ENCODE results near the gene FSTL4. TPM values are rescaled to one million over a fixed set of nuclear protein-coding genes. Genes with fewer than 3 reads are reported as not detected.
"Not testable (repeated sequence)": the region's sequence is repeated elsewhere in the genome, so short reads cannot be mapped to it uniquely, and the experiment has no call there.

Gene FSTL4
- total RNA-seq, 2 donors from 2014 or later: 4.4 to 5.5 TPM

- DNase-seq: peak; percentile 36
- Histone ChIP-seq H3K4me1 (ENCODE audit: control insufficient read depth, insufficient read depth, low read length) (no peaks in the 10 kb centered on the region), H3K4me3 (ENCODE audit: low read length) (no peak overlapping the region), H3K36me3 (ENCODE audit: control insufficient read depth, insufficient read depth, low read length) (no peaks in the 10 kb centered on the region), H3K9me3 (ENCODE audit: control insufficient read depth, low read length) (no peaks in the 10 kb centered on the region), H3K27ac (ENCODE audit: low read depth, low read length) (no peak overlapping the region), H3K27me3 (ENCODE audit: control insufficient read depth, insufficient read depth, low read length, poor library complexity, severe bottlenecking) (no peaks in the 10 kb centered on the region), H3K9ac (ENCODE audit: extremely low read depth, low read length, poor library complexity, severe bottlenecking) (no peak overlapping the region)
- no peaks in the 10 kb centered on the region for H3K9me3 Mint-ChIP-seq
- H3K27me3 Mint-ChIP-seq (ENCODE audit: insufficient read depth): no peaks in the 10 kb centered on the region
- 89 to 94% methylated on average over 7 to 12 of the region's 12 CpGs for WGBS, 2 experiments (ENCODE audit: insufficient coverage in 1 of 2, insufficient read length in 1 of 2)
- H3K27ac Mint-ChIP-seq: no peak overlapping the region
- no peak overlapping the region for H3K4me3 Mint-ChIP-seq
- H3K36me3 Mint-ChIP-seq (ENCODE audit: low read depth): peaks cover 2% of the 10 kb centered on the region
- peaks cover 6% of the 10 kb centered on the region for H3K4me1 Mint-ChIP-seq
- no peak for TF ChIP-seq CTCF (conservative IDR thresholded peaks at IDR 0.05)
These were observed 391.3 kb downstream of the FSTL4 start for GRCh38 chr5:133220851-133221674.

GRCh38 chr5:133219296-133219695, 393.0 kb downstream of the FSTL4 start:
- peaks cover 6% of the 10 kb centered on the region for H3K4me1 Mint-ChIP-seq
- Histone ChIP-seq H3K27me3 (ENCODE audit: control insufficient read depth, insufficient read depth, low read length, poor library complexity, severe bottlenecking) (no peaks in the 10 kb centered on the region), H3K4me3 (ENCODE audit: low read length) (no peak overlapping the region), H3K27ac (ENCODE audit: low read depth, low read length) (no peak overlapping the region), H3K4me1 (ENCODE audit: control insufficient read depth, insufficient read depth, low read length) (no peaks in the 10 kb centered on the region), H3K9ac (ENCODE audit: extremely low read depth, low read length, poor library complexity, severe bottlenecking) (no peak overlapping the region), H3K36me3 (ENCODE audit: control insufficient read depth, insufficient read depth, low read length) (no peaks in the 10 kb centered on the region), H3K9me3 (ENCODE audit: control insufficient read depth, low read length) (no peaks in the 10 kb centered on the region)
- no peak overlapping the region for H3K4me3 Mint-ChIP-seq
- peaks cover 2% of the 10 kb centered on the region for H3K36me3 Mint-ChIP-seq (ENCODE audit: low read depth)
- DNase-seq: peak; percentile 39
- WGBS, 2 experiments (ENCODE audit: insufficient coverage in 1 of 2, insufficient read length in 1 of 2): 76 to 95% methylated on average over 4 of the region's 4 CpGs
- no peaks in the 10 kb centered on the region for H3K27me3 Mint-ChIP-seq (ENCODE audit: insufficient read depth)
- peak; percentile 30 for TF ChIP-seq CTCF (conservative IDR thresholded peaks at IDR 0.05)
- H3K27ac Mint-ChIP-seq: no peak overlapping the region
- no peaks in the 10 kb centered on the region for H3K9me3 Mint-ChIP-seq

- not testable (repeated sequence) for H3K4me3 ChIP-seq (ENCODE audit: low read length); H3K4me1 Mint-ChIP-seq; H3K9ac ChIP-seq (ENCODE audit: extremely low read depth, low read length, poor library complexity, severe bottlenecking); H3K27me3 ChIP-seq (ENCODE audit: control insufficient read depth, insufficient read depth, low read length, poor library complexity, severe bottlenecking); H3K9me3 ChIP-seq (ENCODE audit: control insufficient read depth, low read length); H3K27me3 Mint-ChIP-seq (ENCODE audit: insufficient read depth); H3K36me3 Mint-ChIP-seq (ENCODE audit: low read depth); H3K4me1 ChIP-seq (ENCODE audit: control insufficient read depth, insufficient read depth, low read length); H3K4me3 Mint-ChIP-seq; H3K9me3 Mint-ChIP-seq; H3K27ac ChIP-seq (ENCODE audit: low read depth, low read length); DNase-seq; H3K27ac Mint-ChIP-seq; H3K36me3 ChIP-seq (ENCODE audit: control insufficient read depth, insufficient read depth, low read length)
- 85 to 94% methylated on average over 3 to 7 of the region's 7 CpGs for WGBS, 2 experiments (ENCODE audit: insufficient coverage in 1 of 2, insufficient read length in 1 of 2)
These were observed 396.2 kb downstream of the FSTL4 start for GRCh38 chr5:133216138-133216537.
